Right lobe of liver (tissue), 6 donors: ENCODE data around the gene PGM2L1. TPM values are rescaled to one million over a fixed set of nuclear protein-coding genes. Genes with fewer than 3 reads are reported as not detected.
A peak's percentile ranks its signal among the peaks of the same experiment; 100 is the strongest.

ENCODE experiments used
- ATAC-seq, 4 donors: fragments of 200-7000 bp; cut with Tn5 transposase; one replicate each; pipeline ENCODE4 v1.9.1; 2020; ENCODE audit warnings: mild to moderate bottlenecking in 4 of 4, moderate library complexity in 4 of 4
- DNase-seq, 3 donors: peaks; one replicate each; pipeline ENCODE4 v3.0.0-alpha.2; 2020
- H3K27ac ChIP-seq, 3 donors: fragments of 200-600 bp; one replicate each; pipeline ENCODE4 v1.8.0; 2022
- H3K27me3 ChIP-seq, 2 donors: fragments of 200-600 bp; one replicate each; pipeline ENCODE4 v1.8.0; 2022
- H3K36me3 ChIP-seq, 4 donors: fragments of 200-600 bp; sonication (generic) in 1 of 4; one replicate each; pipeline versions ENCODE4 v1.5.1 to v1.8.0; 2017 to 2022; ENCODE audit warnings: control low read depth in 1 of 4
- H3K4me1 ChIP-seq, 4 donors: fragments of 200-600 bp; sonication (generic) in 1 of 4; one replicate each; pipeline versions ENCODE4 v1.5.1 to v1.8.0; 2017 to 2022; ENCODE audit warnings: control low read depth in 1 of 4
- H3K4me3 ChIP-seq, 3 donors: fragments of 200-600 bp; one replicate each; pipeline ENCODE4 v1.8.0; 2022
- H3K9me3 ChIP-seq, 4 donors: fragments of 200-600 bp; sonication (generic) in 1 of 4; one replicate each; pipeline versions ENCODE4 v1.5.1 to v1.8.0; 2017 to 2022; ENCODE audit warnings: control low read depth in 1 of 4
- POLR2A ChIP-seq: fragments of 450-650 bp; IDR thresholded peaks from one replicate; pipeline ENCODE4 v1.6.1; 2017; ENCODE audit warnings: antibody characterized with exemption, mild to moderate bottlenecking
- WGBS: methylation state at CpG from one replicate; pipeline ENCODE4 v1.1.6; 2018; ENCODE audit warnings: low coverage, low lambda C conversion rate; ENCODE audit not compliant: insufficient coverage; ENCODE audit errors: missing lambda C conversion rate; 5-methylcytosine and 5-hydroxymethylcytosine counted together
- intact Hi-C, 2 donors: fragments of 100-400 bp; cut with DNase I; formaldehyde crosslinking; loops; one replicate each; pipeline versions ENCODE4 v1.11.2 to v1.14.1; 2022
- microRNA counts: library from miRNA; unstranded; fragments of <30 nt; microRNA quantifications from one replicate; lab custom pipeline; 2016
- microRNA-seq, 2 donors: library from miRNA; unstranded; fragments of <30 nt; microRNA quantifications; one replicate each; pipeline ENCODE4, GENCODE V29; 2019 to 2020
- small RNA-seq, 2 experiments: library from RNA; depleted of rRNA; stranded (forward); fragments of <200 nt; gene quantifications; one replicate each; pipeline ENCODE3, GENCODE V24; 2016
- total RNA-seq, 6 experiments: library from RNA; depleted of rRNA in 2 of 6; stranded (reverse); fragments of >200 nt in 2 of 6; fragmentation: NEBNext Ultra II Directional in 3 of 6; extraction: Animal tissue kit (Norgen Biotek cat#: 25700) in 3 of 6; gene quantifications; one replicate each; pipeline versions ENCODE4 v1.1.0 to v1.2.4, GENCODE V29; 2016 to 2023
- TF ChIP-seq, protein P1 (sequence below), 4 donors: fragments of 200-600 bp in 3 of 4; fragments of 450-650 bp in 1 of 4; IDR thresholded peaks; one replicate each; pipeline versions ENCODE4 v1.5.1 to v1.8.0; 2016 to 2022; ENCODE audit warnings: antibody characterized with exemption in 4 of 4, mild to moderate bottlenecking in 2 of 4
- donor health status: DM: no; HTN: yes; CAD: no.
- donor health status: DM: no; HTN: no; CAD: no.
- donor health status: DM: no; HTN: no; CAD: no.
- donor health status: DM: no; HTN: yes; CAD: no.
- donor health status: DM: no; HTN: yes; CAD: no.

PGM2L1 gene
- total RNA-seq, 6 experiments from 2014 or later, result 0.92 to 2.0 (median 1.2) TPM

DNA sequence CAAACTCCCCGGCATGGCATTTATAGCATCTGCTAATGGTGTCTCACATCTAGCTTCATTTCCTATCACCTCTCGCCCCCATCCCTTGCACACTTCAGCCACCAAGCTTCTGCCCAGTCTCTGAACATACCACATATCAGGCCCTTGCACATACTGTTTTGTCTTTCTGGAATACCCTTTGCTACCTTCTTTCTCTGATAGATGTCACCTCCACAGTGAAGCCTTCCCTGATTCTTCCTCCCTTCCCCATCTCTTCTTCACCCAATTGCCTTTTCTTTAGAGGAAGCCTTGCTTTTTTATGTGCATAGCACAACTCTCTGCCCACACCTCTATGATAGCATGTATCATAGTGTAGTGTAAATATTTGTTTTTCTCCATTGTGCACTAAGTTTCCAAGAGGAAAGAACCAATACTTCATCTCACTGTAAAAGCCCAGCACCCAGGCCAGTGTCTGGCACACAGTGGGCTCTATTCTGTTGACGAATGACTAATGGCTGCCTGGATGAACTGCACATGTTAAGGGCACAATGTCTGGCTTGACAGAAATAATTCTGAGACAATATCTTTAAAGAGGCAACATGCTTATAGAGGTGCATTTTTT, 114.6 kb downstream of the PGM2L1 start:
- TF ChIP-seq, protein P1, sequence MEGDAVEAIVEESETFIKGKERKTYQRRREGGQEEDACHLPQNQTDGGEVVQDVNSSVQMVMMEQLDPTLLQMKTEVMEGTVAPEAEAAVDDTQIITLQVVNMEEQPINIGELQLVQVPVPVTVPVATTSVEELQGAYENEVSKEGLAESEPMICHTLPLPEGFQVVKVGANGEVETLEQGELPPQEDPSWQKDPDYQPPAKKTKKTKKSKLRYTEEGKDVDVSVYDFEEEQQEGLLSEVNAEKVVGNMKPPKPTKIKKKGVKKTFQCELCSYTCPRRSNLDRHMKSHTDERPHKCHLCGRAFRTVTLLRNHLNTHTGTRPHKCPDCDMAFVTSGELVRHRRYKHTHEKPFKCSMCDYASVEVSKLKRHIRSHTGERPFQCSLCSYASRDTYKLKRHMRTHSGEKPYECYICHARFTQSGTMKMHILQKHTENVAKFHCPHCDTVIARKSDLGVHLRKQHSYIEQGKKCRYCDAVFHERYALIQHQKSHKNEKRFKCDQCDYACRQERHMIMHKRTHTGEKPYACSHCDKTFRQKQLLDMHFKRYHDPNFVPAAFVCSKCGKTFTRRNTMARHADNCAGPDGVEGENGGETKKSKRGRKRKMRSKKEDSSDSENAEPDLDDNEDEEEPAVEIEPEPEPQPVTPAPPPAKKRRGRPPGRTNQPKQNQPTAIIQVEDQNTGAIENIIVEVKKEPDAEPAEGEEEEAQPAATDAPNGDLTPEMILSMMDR (IDR thresholded peaks at IDR 0.05), result no peak
- TF ChIP-seq POLR2A, result no peak
- intact Hi-C loops, result no loop called here
- H3K4me1 ChIP-seq, result no peaks in the 10 kb centered on the region
- DNase-seq, result no peak
- no peaks in the 10 kb centered on the region for H3K36me3 ChIP-seq
- peak in 1 of 4 donors; percentile 52 for ATAC-seq
- no peaks in the 10 kb centered on the region for H3K9me3 ChIP-seq
- no peaks in the 10 kb centered on the region for H3K27me3 ChIP-seq
- H3K4me3 ChIP-seq, result no peak overlapping the region
- no peak overlapping the region for H3K27ac ChIP-seq
- 65% methylated on average over 2 of the region's 3 CpGs for WGBS

- Histone ChIP-seq H3K4me1 (no peaks in the 10 kb centered on the region), H3K9me3 (no peaks in the 10 kb centered on the region), H3K36me3 (no peaks in the 10 kb centered on the region), H3K27me3 (no peaks in the 10 kb centered on the region), H3K27ac (no peak overlapping the region), H3K4me3 (no peak overlapping the region)
- DNase-seq (no peak), ATAC-seq (no peak)
- WGBS, result 83% methylated on average over 3 of the region's 5 CpGs
- intact Hi-C loops, result no loop called here
- TF ChIP-seq, protein P1 (IDR thresholded peaks at IDR 0.05), result no peak
- TF ChIP-seq POLR2A, result no peak
These were observed 115.3 kb downstream of the PGM2L1 start for GRCh38 chr11:74282914-74283371.

DNA sequence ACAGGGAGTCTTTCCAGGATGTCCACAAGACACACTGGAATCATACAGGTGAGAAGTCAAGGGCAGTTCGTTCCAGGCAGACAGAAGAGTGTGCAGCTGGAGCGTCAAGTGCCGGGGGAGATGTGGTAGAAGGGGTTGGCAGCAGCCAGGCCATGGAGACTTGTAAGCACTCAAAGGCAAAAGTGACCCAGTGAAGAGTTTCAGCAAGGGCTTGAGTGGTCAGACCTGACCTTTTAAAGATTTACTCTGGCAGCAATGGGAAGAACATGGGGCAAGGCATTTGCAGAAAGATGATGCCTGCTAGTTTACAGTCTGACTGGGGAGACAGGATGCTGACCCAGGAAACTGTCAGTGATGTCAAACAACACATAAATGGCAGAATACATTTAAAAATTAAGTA, 115.8 kb downstream of the PGM2L1 start:
- intact Hi-C loops, result no loop called here
- Histone ChIP-seq H3K27ac (no peak overlapping the region), H3K4me1 (no peaks in the 10 kb centered on the region), H3K36me3 (no peaks in the 10 kb centered on the region), H3K9me3 (no peaks in the 10 kb centered on the region), H3K27me3 (no peaks in the 10 kb centered on the region), H3K4me3 (no peak overlapping the region)
- ATAC-seq, result no peak
- no peak for DNase-seq
- WGBS, result 67% methylated on average over 3 of the region's 3 CpGs
- TF ChIP-seq, protein P1 (IDR thresholded peaks at IDR 0.05), result no peak
- TF ChIP-seq POLR2A, result no peak

DNA sequence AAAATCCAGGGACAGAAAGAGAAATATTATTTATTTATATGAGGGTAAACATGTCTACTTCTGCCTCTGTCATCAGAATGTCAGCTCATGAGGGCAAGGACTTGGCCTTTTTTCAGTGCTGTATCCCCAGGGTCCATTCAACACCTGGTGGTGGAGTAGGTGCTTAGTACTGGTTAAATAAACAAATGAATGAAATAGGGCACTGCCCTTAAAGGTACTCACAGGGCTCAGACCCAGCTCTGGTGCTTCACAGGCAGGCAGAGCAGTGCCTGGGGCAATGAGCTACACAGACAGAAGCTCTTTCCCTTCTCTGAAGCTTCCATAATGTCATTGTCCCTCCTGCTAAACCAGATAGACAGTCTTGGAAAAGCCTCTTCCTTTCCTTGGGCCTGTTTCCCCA, 117.7 kb downstream of the PGM2L1 start:
- Histone ChIP-seq H3K27ac (no peak overlapping the region), H3K4me3 (no peak overlapping the region), H3K27me3 (no peaks in the 10 kb centered on the region), H3K36me3 (no peaks in the 10 kb centered on the region), H3K9me3 (no peaks in the 10 kb centered on the region), H3K4me1 (no peaks in the 10 kb centered on the region)
- TF ChIP-seq, protein P1 (IDR thresholded peaks at IDR 0.05), result no peak
- TF ChIP-seq POLR2A, result no peak
- ATAC-seq (no peak), DNase-seq (no peak)
- intact Hi-C loops, result no loop called here

MicroRNAs within 50 kb of the gene (microRNA counts, 767-probe panel; counts per million panel counts)
- 237 counts per million for microRNA hsa-miR-548al (lab: Ali Mortazavi, UCI)

Small RNAs within 50 kb of the gene (microRNA-seq; reads per million reads assigned to microRNA genes)
- gene MIR548AL, result 0 to 0.29 reads per million in 2 donors

Small RNAs within 50 kb of the gene (small RNA-seq; reads per million reads assigned to genes)
- 0 reads per million in 2 experiments for gene MIR548AL

Other genes with a start within 250 kb of the PGM2L1 start
- gene C2CD3, start 227.4 kb downstream of the PGM2L1 start, total RNA-seq, result 1 to 10 TPM; 4.8 to 9.6 (median 7.4) TPM
- gene PPME1, start 227.1 kb downstream of the PGM2L1 start, total RNA-seq, result 10 to 100 TPM in 5 of 6 experiments, 1 to 10 TPM in 1; 8.9 to 18.9 (median 13.0) TPM
- 1 to 10 TPM in 2 of 6 experiments, under 1 TPM in 3, not detected in 1; 0.12 to 2.1 (median 0.78) TPM for gene P4HA3, start 86.8 kb downstream of the PGM2L1 start, total RNA-seq
- 1 to 10 TPM; 1.3 to 7.6 (median 4.8) TPM for gene KCNE3, start 69.1 kb upstream of the PGM2L1 start, total RNA-seq
- 1 to 10 TPM in 5 of 6 experiments, under 1 TPM in 1; 0.89 to 2.9 (median 2.1) TPM for gene LIPT2, start 95.3 kb upstream of the PGM2L1 start, total RNA-seq
- gene POLD3, start 194.1 kb upstream of the PGM2L1 start, total RNA-seq, result 1 to 10 TPM; 2.9 to 5.7 (median 5.1) TPM